OCI-LY7 (cell line): ENCODE measurements around the gene LILRB1. TPM values are rescaled to one million over a fixed set of nuclear protein-coding genes. Genes with fewer than 3 reads are reported as not detected.

ENCODE experiments used
- BruUV-seq: library from RNA; stranded (reverse); fragments of 400-500 nt; replicated peaks from 2 replicates; lab custom pipeline; 2021; lab: Mats Ljungman, UMichigan
- CTCF ChIA-PET: fragments of 300-600 bp; sonication (Branson Sonifier 250); formaldehyde crosslinking; loops from one replicate; lab custom pipeline; 2022; ENCODE audit warnings: antibody characterized with exemption; ENCODE audit not compliant: unreplicated experiment; lab: Charles Lee
- POLR2A ChIA-PET: fragments of 300-600 bp; sonication (Branson Sonifier 250); formaldehyde crosslinking; loops from one replicate; lab custom pipeline; 2022; ENCODE audit warnings: antibody characterized with exemption; lab: Charles Lee
- DNase-seq: peaks from one replicate; pipeline ENCODE4 v3.0.0-alpha.2; 2015; ENCODE audit warnings: low spot score
- H2AFZ ChIP-seq: fragments of 200-600 bp; sonication (generic), shearing (Covaris generic); 2 replicates; pipeline ENCODE4 v1.6.1; 2014; ENCODE audit warnings: mild to moderate bottlenecking, antibody characterized with exemption, low read length, moderate library complexity
- H3K27ac ChIP-seq: fragments of 200-600 bp; sonication (generic); 2 replicates; pipeline ENCODE4 v1.5.1; 2014; ENCODE audit warnings: mixed run types, low read depth, mild to moderate bottlenecking, moderate library complexity, low read length, inconsistent platforms; ENCODE audit not compliant: poor library complexity, severe bottlenecking
- H3K36me3 ChIP-seq: fragments of 200-600 bp; sonication (generic); 2 replicates; pipeline ENCODE4 v1.6.1; 2014; ENCODE audit warnings: mild to moderate bottlenecking, antibody characterized with exemption, low read length, moderate library complexity, mixed read lengths; ENCODE audit not compliant: insufficient read depth
- H3K4me1 ChIP-seq: fragments of 200-600 bp; sonication (generic); 2 replicates; pipeline ENCODE4 v1.5.1; 2014; ENCODE audit warnings: mild to moderate bottlenecking, low read length; ENCODE audit not compliant: insufficient read depth, poor library complexity, severe bottlenecking
- H3K4me2 ChIP-seq: fragments of 200-600 bp; sonication (generic); 2 replicates; pipeline ENCODE4 v1.6.1; 2014; ENCODE audit warnings: mild to moderate bottlenecking, low read length
- H3K4me3 ChIP-seq: fragments of 200-600 bp; sonication (generic); 2 replicates; pipeline ENCODE4 v1.5.1; 2014; ENCODE audit warnings: mild to moderate bottlenecking, low read depth, low read length; ENCODE audit not compliant: poor library complexity, severe bottlenecking
- H3K79me2 ChIP-seq: fragments of 200-600 bp; sonication (generic); 2 replicates; pipeline ENCODE4 v1.6.1; 2016; ENCODE audit warnings: low read depth, mild to moderate bottlenecking, low read length, moderate library complexity, mixed read lengths; ENCODE audit not compliant: insufficient read depth
- H3K9me2 ChIP-seq: fragments of 200-600 bp; sonication (generic); 2 replicates; pipeline ENCODE4 v1.6.1; 2016; ENCODE audit warnings: mild to moderate bottlenecking, low read length, mixed read lengths; ENCODE audit not compliant: insufficient read depth
- H3K9me3 ChIP-seq: fragments of 200-600 bp; sonication (generic); 2 replicates; pipeline ENCODE4 v1.6.1; 2014; ENCODE audit warnings: mild to moderate bottlenecking, mixed run types, low read length, mixed read lengths
- H4K20me1 ChIP-seq: fragments of 200-600 bp; sonication (generic); 2 replicates; pipeline ENCODE4 v1.6.1; 2014; ENCODE audit warnings: mild to moderate bottlenecking, antibody characterized with exemption, low read length, moderate library complexity, mixed read lengths; ENCODE audit not compliant: insufficient read depth
- CTCF ChIP-seq: fragments of 200-600 bp; sonication (generic); conservative IDR thresholded peaks from 2 replicates; pipeline ENCODE4 v1.5.1; 2014; ENCODE audit warnings: mild to moderate bottlenecking, antibody characterized with exemption, low read length, moderate library complexity, mixed read lengths
- EZH2phosphoT487 ChIP-seq: fragments of 200-600 bp; sonication (generic); IDR thresholded peaks from 2 replicates; pipeline ENCODE4 v1.6.1; 2018; ENCODE audit warnings: low read depth, borderline replicate concordance, mild to moderate bottlenecking, mixed run types, antibody characterized with exemption, low read length, moderate library complexity, mixed read lengths
- intact Hi-C: fragments of 100-400 bp; cut with micrococcal nuclease; formaldehyde crosslinking; loops from one replicate; pipeline ENCODE4 v1.10.0; 2022; ENCODE audit not compliant: unreplicated experiment
- total RNA-seq, 2 experiments: library from RNA; depleted of rRNA in 1 of 2; stranded (reverse); fragments of >200 nt in 1 of 2; shearing (Covaris generic) in 1 of 2; gene quantifications; 2 replicates each; pipeline ENCODE4 v1.2.3, GENCODE V29; 2014 to 2022

LILRB1 gene
- total RNA-seq, 2 experiments from 2014 or later, result 4.5 TPM; not detected in 1

- POLR2A ChIA-PET, result no interaction called here
- no peak overlapping the region for H3K27ac ChIP-seq
- no peaks in the 10 kb centered on the region for H3K9me2 ChIP-seq
- H4K20me1 ChIP-seq, result no peaks in the 10 kb centered on the region
- H3K4me1 ChIP-seq, result no peaks in the 10 kb centered on the region
- TF ChIP-seq EZH2phosphoT487, result no peak
- TF ChIP-seq CTCF, result no peak
- no peak overlapping the region for H2AFZ ChIP-seq
- no peak overlapping the region for H3K4me2 ChIP-seq
- CTCF ChIA-PET, result no interaction called here
- intact Hi-C loops, result no loop called here
- no peaks in the 10 kb centered on the region for H3K36me3 ChIP-seq
- peaks cover 6% of the 10 kb centered on the region; the same call in 1 of the 2 replicates for H3K9me3 ChIP-seq
- BruUV-seq, result no TSS peak
- DNase-seq, result no peak
- no peaks in the 10 kb centered on the region for H3K79me2 ChIP-seq
- H3K4me3 ChIP-seq, result no peak overlapping the region
Observed at GRCh38 chr19:54607785-54608150, 22.5 kb upstream of the LILRB1 start.

DNA sequence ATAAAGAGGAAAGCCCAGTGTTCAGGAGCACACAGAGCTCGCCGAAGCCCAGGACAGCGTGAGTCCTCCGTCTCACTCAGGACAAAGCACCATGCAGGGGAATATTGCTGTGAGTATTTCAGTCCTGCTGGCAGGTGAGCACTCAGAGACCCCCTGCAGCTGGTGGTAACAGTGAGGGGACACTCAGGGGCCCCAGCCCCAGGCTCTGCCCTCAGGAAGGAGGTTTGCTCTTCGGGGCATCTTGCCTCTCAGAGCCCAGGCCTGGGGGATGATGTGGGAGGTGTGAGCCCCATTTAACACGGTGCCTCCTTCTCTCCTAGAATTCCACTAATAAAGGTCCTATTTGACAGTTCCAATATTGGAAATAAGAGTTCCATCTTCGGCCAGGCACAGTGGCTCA is 22.1 kb upstream of the LILRB1 start:
- H3K4me1 ChIP-seq, result no peaks in the 10 kb centered on the region
- H3K4me3 ChIP-seq, result no peak overlapping the region
- H4K20me1 ChIP-seq, result no peaks in the 10 kb centered on the region
- DNase-seq, result no peak
- H3K36me3 ChIP-seq, result no peaks in the 10 kb centered on the region
- BruUV-seq, result no TSS peak
- intact Hi-C loops, result no loop called here
- ChIA-PET CTCF (no interaction called here), POLR2A (no interaction called here)
- TF ChIP-seq EZH2phosphoT487 (no peak), CTCF (no peak)
- no peaks in the 10 kb centered on the region for H3K79me2 ChIP-seq
- H3K4me2 ChIP-seq, result no peak overlapping the region
- no peak overlapping the region for H3K27ac ChIP-seq
- H3K9me3 ChIP-seq, result peaks cover 6% of the 10 kb centered on the region; the same call in 1 of the 2 replicates
- H2AFZ ChIP-seq, result no peak overlapping the region
- H3K9me2 ChIP-seq, result no peaks in the 10 kb centered on the region

- Histone ChIP-seq H3K36me3 (no peaks in the 10 kb centered on the region), H3K4me1 (no peaks in the 10 kb centered on the region), H3K4me2 (no peak overlapping the region), H3K79me2 (no peaks in the 10 kb centered on the region), H3K27ac (no peak overlapping the region), H3K9me2 (no peaks in the 10 kb centered on the region), H2AFZ (no peak overlapping the region), H3K4me3 (no peak overlapping the region), H4K20me1 (no peaks in the 10 kb centered on the region), H3K9me3 (peaks cover 6% of the 10 kb centered on the region; the same call in 1 of the 2 replicates)
- POLR2A ChIA-PET, result no interaction called here
- intact Hi-C loops, result no loop called here
- CTCF ChIA-PET, result no interaction called here
- BruUV-seq, result no TSS peak
- DNase-seq, result no peak
- TF ChIP-seq CTCF, result no peak
- TF ChIP-seq EZH2phosphoT487, result no peak
Observed at GRCh38 chr19:54608792-54609191, 21.5 kb upstream of the LILRB1 start.
